A549 (cell line): Measurements from ENCODE around the gene SUPV3L1. TPM values are rescaled to one million over a fixed set of nuclear protein-coding genes. Genes with fewer than 3 reads are reported as not detected.
A peak's percentile ranks its signal among the peaks of the same experiment; 100 is the strongest.

Experiments used
- BHLHE40 ChIP-seq: IDR thresholded peaks from 2 replicates; pipeline ENCODE4 v1.6.1; 2012; ENCODE audit warnings: low read depth, low read length, inconsistent platforms
- CBX8 ChIP-seq: fragments of 200-600 bp; sonication (generic); IDR thresholded peaks from 2 replicates; pipeline ENCODE4 v1.6.1; 2016
- CEBPB ChIP-seq, 2 experiments: fragments of >200 bp in 1 of 2; sonication (Bioruptor Twin) in 1 of 2; formaldehyde crosslinking in 1 of 2; IDR thresholded peaks; 2 replicates each; pipeline ENCODE4 v1.6.1; 2012 to 2016
- CHD2 ChIP-seq: fragments of 150-350 bp; IDR thresholded peaks from 2 replicates; pipeline ENCODE4 v1.6.1; 2014; ENCODE audit warnings: low read length; ENCODE audit not compliant: partially characterized antibody
- CHD4 ChIP-seq: fragments of 200-600 bp; sonication (generic); IDR thresholded peaks from 2 replicates; pipeline ENCODE4 v1.6.1; 2016; ENCODE audit warnings: antibody characterized with exemption, mild to moderate bottlenecking, borderline replicate concordance
- EHMT2 ChIP-seq: fragments of 200-600 bp; sonication (generic); IDR thresholded peaks from 2 replicates; pipeline ENCODE4 v1.6.1; 2016; ENCODE audit warnings: antibody characterized with exemption, low read depth, mild to moderate bottlenecking, moderate library complexity
- EP300 ChIP-seq, 2 experiments: fragments of >200 bp; sonication (Bioruptor Twin); formaldehyde crosslinking; IDR thresholded peaks; 2 replicates in 1 of 2; 3 replicates in 1 of 2; pipeline ENCODE4 v1.6.1; 2016 to 2017
- ESRRA ChIP-seq: fragments of 150-350 bp; IDR thresholded peaks from 2 replicates; pipeline ENCODE4 v1.6.1; 2014; ENCODE audit warnings: mild to moderate bottlenecking, low read length, borderline replicate concordance
- FOXS1 ChIP-seq: fragments of 250-450 bp; sonication (Bioruptor Pico); IDR thresholded peaks from 2 replicates; pipeline ENCODE4 v1.5.0; 2020; ENCODE audit warnings: mild to moderate bottlenecking, moderate library complexity
- HOXB13 ChIP-seq: fragments of 250-450 bp; sonication (Bioruptor Pico); IDR thresholded peaks from 2 replicates; pipeline ENCODE4 v1.5.0; 2020; ENCODE audit warnings: low read depth, mild to moderate bottlenecking, moderate library complexity
- HOXB5 ChIP-seq: fragments of 250-450 bp; sonication (Bioruptor Pico); IDR thresholded peaks from 2 replicates; pipeline ENCODE4 v1.5.0; 2020; ENCODE audit warnings: mild to moderate bottlenecking, moderate library complexity
- JUN ChIP-seq, 2 experiments: fragments of >200 bp; sonication (Bioruptor Twin); formaldehyde crosslinking; IDR thresholded peaks; 2 replicates in 1 of 2; 3 replicates in 1 of 2; pipeline ENCODE4 v1.6.1; 2016 to 2017
- KDM1A ChIP-seq: fragments of 200-600 bp; sonication (generic); IDR thresholded peaks from 2 replicates; pipeline ENCODE4 v1.6.1; 2016; ENCODE audit warnings: low read depth, mild to moderate bottlenecking
- MAZ ChIP-seq: fragments of 150-350 bp; IDR thresholded peaks from 2 replicates; pipeline ENCODE4 v1.6.1; 2014; ENCODE audit warnings: antibody characterized with exemption, low read depth, low read length, borderline replicate concordance
- NFE2L2 ChIP-seq: fragments of 150-350 bp; conservative IDR thresholded peaks from 2 replicates; pipeline ENCODE4 v1.6.1; 2014; ENCODE audit warnings: low read length
- NR3C1 ChIP-seq: fragments of >200 bp; sonication (Bioruptor Twin); formaldehyde crosslinking; IDR thresholded peaks from 3 replicates; pipeline ENCODE4 v1.6.1; 2017
- PHF8 ChIP-seq: fragments of 200-600 bp; sonication (generic); IDR thresholded peaks from 2 replicates; pipeline ENCODE4 v1.6.1; 2016; ENCODE audit warnings: low read depth, mild to moderate bottlenecking, antibody characterized with exemption, moderate library complexity, borderline replicate concordance
- RCOR1 ChIP-seq: fragments of 150-350 bp; IDR thresholded peaks from 2 replicates; pipeline ENCODE4 v1.6.1; 2014; ENCODE audit warnings: antibody characterized with exemption, low read length, low read depth
- SREBF2 ChIP-seq: fragments of 450-650 bp; IDR thresholded peaks from 2 replicates; pipeline ENCODE4 v1.6.1; 2014; ENCODE audit warnings: mild to moderate bottlenecking, moderate library complexity
- TP53 ChIP-seq: fragments of 250-450 bp; sonication (Bioruptor Pico); IDR thresholded peaks from 2 replicates; pipeline ENCODE4 v1.5.0; 2021; ENCODE audit warnings: mild to moderate bottlenecking, moderate library complexity
- ZC3H11A ChIP-seq: fragments of 450-650 bp; IDR thresholded peaks from 2 replicates; pipeline ENCODE4 v1.6.1; 2014; ENCODE audit warnings: antibody characterized with exemption, mild to moderate bottlenecking
- polyA plus RNA-seq, 4 experiments: library from polyadenylated mRNA; depleted of rRNA in 3 of 4; stranded (reverse); fragments of >200 nt; fragmentation: RNase III in 1 of 4; extraction: RNeasy Plus Mini Kit Qiagen cat#74134 plus additional on column Dnase treatment in 1 of 4; gene quantifications; 2 replicates in 3 of 4; 3 replicates in 1 of 4; pipeline ENCODE4 v1.2.3, GENCODE V29; 2011 to 2017
- TF ChIP-seq, protein P1 (sequence below): fragments of >200 bp; sonication (Bioruptor Twin); formaldehyde crosslinking; IDR thresholded peaks from 3 replicates; pipeline ENCODE4 v1.5.1; 2016
- TF ChIP-seq, protein P2 (sequence below): fragments of 250-450 bp; sonication (Bioruptor Pico); IDR thresholded peaks from 2 replicates; pipeline ENCODE4 v1.5.0; 2021; ENCODE audit warnings: mild to moderate bottlenecking, moderate library complexity, borderline replicate concordance
- TF ChIP-seq, protein P3 (sequence below): IDR thresholded peaks from 2 replicates; pipeline ENCODE4 v1.6.1; 2012; ENCODE audit warnings: low read depth, borderline replicate concordance
- TF ChIP-seq, protein P4 (sequence below): fragments of 450-650 bp; IDR thresholded peaks from 2 replicates; pipeline ENCODE4 v1.6.1; 2014; ENCODE audit warnings: antibody characterized with exemption
- TF ChIP-seq, protein P5 (sequence below): fragments of 150-350 bp; IDR thresholded peaks from 2 replicates; pipeline ENCODE4 v1.6.1; 2014; ENCODE audit warnings: low read depth, mild to moderate bottlenecking, low read length
- TF ChIP-seq, protein P6 (sequence below): IDR thresholded peaks from 2 replicates; pipeline ENCODE4 v1.6.1; 2012
- TF ChIP-seq, protein P7 (sequence below): fragments of >200 bp; sonication (Bioruptor Twin); formaldehyde crosslinking; IDR thresholded peaks from 3 replicates; pipeline ENCODE4 v1.6.1; 2016
- TF ChIP-seq, protein P8 (sequence below): fragments of >200 bp; sonication (Bioruptor Twin); formaldehyde crosslinking; IDR thresholded peaks from 2 replicates; pipeline ENCODE4 v1.6.1; 2016

Gene SUPV3L1
- polyA plus RNA-seq, 2 of the 4 experiments (the other 2 are of a cell fraction): 31.9 to 57.4 TPM

DNA sequence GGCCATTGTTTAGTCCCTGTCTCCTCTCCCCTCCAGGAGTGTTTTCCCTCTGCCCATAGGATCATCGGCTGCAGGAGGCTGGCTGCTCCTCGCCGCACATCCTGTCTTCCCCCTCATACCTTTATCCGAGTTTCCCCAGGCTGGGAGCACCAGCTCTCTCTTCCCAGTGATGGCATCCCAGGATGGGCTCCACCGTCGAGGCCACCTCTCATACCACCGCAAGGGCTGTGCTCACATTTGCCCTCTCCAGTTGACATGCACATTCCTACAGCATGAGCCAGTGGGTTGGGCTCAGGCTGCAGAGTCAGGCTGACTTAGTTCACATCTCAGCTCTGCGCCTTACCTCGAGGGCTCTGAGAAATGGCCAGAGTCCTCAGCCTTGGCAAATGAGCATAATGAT is 52.2 kb downstream of the SUPV3L1 start (continued):
- TF ChIP-seq, protein P1, sequence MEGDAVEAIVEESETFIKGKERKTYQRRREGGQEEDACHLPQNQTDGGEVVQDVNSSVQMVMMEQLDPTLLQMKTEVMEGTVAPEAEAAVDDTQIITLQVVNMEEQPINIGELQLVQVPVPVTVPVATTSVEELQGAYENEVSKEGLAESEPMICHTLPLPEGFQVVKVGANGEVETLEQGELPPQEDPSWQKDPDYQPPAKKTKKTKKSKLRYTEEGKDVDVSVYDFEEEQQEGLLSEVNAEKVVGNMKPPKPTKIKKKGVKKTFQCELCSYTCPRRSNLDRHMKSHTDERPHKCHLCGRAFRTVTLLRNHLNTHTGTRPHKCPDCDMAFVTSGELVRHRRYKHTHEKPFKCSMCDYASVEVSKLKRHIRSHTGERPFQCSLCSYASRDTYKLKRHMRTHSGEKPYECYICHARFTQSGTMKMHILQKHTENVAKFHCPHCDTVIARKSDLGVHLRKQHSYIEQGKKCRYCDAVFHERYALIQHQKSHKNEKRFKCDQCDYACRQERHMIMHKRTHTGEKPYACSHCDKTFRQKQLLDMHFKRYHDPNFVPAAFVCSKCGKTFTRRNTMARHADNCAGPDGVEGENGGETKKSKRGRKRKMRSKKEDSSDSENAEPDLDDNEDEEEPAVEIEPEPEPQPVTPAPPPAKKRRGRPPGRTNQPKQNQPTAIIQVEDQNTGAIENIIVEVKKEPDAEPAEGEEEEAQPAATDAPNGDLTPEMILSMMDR: no peak
- no peak for TF ChIP-seq PHF8
- TF ChIP-seq CHD4: no peak
- no peak for TF ChIP-seq CEBPB (IDR thresholded peaks at IDR 0.05)
- TF ChIP-seq ESRRA: no peak
- TF ChIP-seq EHMT2: no peak
- no peak for TF ChIP-seq NR3C1
- TF ChIP-seq, protein P2, sequence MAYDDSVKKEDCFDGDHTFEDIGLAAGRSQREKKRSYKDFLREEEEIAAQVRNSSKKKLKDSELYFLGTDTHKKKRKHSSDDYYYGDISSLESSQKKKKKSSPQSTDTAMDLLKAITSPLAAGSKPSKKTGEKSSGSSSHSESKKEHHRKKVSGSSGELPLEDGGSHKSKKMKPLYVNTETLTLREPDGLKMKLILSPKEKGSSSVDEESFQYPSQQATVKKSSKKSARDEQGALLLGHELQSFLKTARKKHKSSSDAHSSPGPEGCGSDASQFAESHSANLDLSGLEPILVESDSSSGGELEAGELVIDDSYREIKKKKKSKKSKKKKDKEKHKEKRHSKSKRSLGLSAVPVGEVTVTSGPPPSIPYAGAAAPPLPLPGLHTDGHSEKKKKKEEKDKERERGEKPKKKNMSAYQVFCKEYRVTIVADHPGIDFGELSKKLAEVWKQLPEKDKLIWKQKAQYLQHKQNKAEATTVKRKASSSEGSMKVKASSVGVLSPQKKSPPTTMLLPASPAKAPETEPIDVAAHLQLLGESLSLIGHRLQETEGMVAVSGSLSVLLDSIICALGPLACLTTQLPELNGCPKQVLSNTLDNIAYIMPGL (CRISPR knock-in tag): no peak
- TF ChIP-seq CHD2: no peak
- peak; percentile 30; the same call in 1 of the 2 replicates for TF ChIP-seq HOXB5 (CRISPR knock-in tag)
- TF ChIP-seq TP53 (CRISPR knock-in tag): no peak
- no peak for TF ChIP-seq ZC3H11A
- TF ChIP-seq, protein P3, sequence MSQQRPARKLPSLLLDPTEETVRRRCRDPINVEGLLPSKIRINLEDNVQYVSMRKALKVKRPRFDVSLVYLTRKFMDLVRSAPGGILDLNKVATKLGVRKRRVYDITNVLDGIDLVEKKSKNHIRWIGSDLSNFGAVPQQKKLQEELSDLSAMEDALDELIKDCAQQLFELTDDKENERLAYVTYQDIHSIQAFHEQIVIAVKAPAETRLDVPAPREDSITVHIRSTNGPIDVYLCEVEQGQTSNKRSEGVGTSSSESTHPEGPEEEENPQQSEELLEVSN: peak; percentile 87
- no peak for TF ChIP-seq CBX8
- TF ChIP-seq, protein P4, sequence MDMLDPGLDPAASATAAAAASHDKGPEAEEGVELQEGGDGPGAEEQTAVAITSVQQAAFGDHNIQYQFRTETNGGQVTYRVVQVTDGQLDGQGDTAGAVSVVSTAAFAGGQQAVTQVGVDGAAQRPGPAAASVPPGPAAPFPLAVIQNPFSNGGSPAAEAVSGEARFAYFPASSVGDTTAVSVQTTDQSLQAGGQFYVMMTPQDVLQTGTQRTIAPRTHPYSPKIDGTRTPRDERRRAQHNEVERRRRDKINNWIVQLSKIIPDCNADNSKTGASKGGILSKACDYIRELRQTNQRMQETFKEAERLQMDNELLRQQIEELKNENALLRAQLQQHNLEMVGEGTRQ: no peak
- no peak for TF ChIP-seq EP300 (IDR thresholded peaks at IDR 0.05)
- TF ChIP-seq, protein P5, sequence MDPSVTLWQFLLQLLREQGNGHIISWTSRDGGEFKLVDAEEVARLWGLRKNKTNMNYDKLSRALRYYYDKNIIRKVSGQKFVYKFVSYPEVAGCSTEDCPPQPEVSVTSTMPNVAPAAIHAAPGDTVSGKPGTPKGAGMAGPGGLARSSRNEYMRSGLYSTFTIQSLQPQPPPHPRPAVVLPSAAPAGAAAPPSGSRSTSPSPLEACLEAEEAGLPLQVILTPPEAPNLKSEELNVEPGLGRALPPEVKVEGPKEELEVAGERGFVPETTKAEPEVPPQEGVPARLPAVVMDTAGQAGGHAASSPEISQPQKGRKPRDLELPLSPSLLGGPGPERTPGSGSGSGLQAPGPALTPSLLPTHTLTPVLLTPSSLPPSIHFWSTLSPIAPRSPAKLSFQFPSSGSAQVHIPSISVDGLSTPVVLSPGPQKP: no peak
- TF ChIP-seq, protein P6, sequence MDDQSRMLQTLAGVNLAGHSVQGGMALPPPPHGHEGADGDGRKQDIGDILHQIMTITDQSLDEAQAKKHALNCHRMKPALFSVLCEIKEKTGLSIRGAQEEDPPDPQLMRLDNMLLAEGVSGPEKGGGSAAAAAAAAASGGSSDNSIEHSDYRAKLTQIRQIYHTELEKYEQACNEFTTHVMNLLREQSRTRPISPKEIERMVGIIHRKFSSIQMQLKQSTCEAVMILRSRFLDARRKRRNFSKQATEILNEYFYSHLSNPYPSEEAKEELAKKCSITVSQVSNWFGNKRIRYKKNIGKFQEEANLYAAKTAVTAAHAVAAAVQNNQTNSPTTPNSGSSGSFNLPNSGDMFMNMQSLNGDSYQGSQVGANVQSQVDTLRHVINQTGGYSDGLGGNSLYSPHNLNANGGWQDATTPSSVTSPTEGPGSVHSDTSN: no peak
- TF ChIP-seq NFE2L2: peak; percentile 58; the same call in 1 of the 2 replicates
- no peak for TF ChIP-seq KDM1A
- TF ChIP-seq JUN (IDR thresholded peaks at IDR 0.05): no peak
- peak; percentile 63; the same call in 1 of the 2 replicates for TF ChIP-seq HOXB13
- no peak for TF ChIP-seq SREBF2
- no peak for TF ChIP-seq BHLHE40
- no peak for TF ChIP-seq FOXS1
- TF ChIP-seq RCOR1: no peak
- TF ChIP-seq MAZ: no peak
- TF ChIP-seq, protein P7, sequence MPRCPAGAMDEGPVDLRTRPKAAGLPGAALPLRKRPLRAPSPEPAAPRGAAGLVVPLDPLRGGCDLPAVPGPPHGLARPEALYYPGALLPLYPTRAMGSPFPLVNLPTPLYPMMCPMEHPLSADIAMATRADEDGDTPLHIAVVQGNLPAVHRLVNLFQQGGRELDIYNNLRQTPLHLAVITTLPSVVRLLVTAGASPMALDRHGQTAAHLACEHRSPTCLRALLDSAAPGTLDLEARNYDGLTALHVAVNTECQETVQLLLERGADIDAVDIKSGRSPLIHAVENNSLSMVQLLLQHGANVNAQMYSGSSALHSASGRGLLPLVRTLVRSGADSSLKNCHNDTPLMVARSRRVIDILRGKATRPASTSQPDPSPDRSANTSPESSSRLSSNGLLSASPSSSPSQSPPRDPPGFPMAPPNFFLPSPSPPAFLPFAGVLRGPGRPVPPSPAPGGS: no peak
- TF ChIP-seq, protein P8, sequence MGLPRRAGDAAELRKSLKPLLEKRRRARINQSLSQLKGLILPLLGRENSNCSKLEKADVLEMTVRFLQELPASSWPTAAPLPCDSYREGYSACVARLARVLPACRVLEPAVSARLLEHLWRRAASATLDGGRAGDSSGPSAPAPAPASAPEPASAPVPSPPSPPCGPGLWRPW: no peak
